Subcutaneous adipose tissue (tissue), 4 donors: ENCODE results near the gene MGLL. TPM values are rescaled to one million over a fixed set of nuclear protein-coding genes. Genes with fewer than 3 reads are reported as not detected.

ENCODE experiments used
- CTCF ChIP-seq: fragments of 450-650 bp; IDR thresholded peaks from one replicate; pipeline ENCODE4 v1.5.1; 2016; ENCODE audit warnings: low read depth, mild to moderate bottlenecking, control low read depth, antibody characterized with exemption, moderate library complexity
- total RNA-seq, 4 donors: library from RNA; depleted of rRNA; stranded (reverse); fragments of >200 nt; gene quantifications; one replicate each; pipeline ENCODE4 v1.1.0, GENCODE V29; 2016

The MGLL gene
- total RNA-seq, 4 donors from 2014 or later, result 83.9 to 292 (median 110) TPM

GRCh38 chr3:127712881-127713771, 109.2 kb downstream of the MGLL start:
- TF ChIP-seq CTCF, result no peak

GRCh38 chr3:127712461-127712860, 109.9 kb downstream of the MGLL start:
- TF ChIP-seq CTCF, result no peak

- no peak for TF ChIP-seq CTCF
Observed at GRCh38 chr3:127711896-127712295, 110.4 kb downstream of the MGLL start.

GRCh38 chr3:127711021-127711695, 111.2 kb downstream of the MGLL start:
- no peak for TF ChIP-seq CTCF

GRCh38 chr3:127710155-127710941, 112.0 kb downstream of the MGLL start:
- TF ChIP-seq CTCF, result no peak

GRCh38 chr3:127709320-127710060, 112.8 kb downstream of the MGLL start:
- no peak for TF ChIP-seq CTCF
